Fibroblast of the aortic adventitia (primary cell): ENCODE data around the gene MACROH2A1. TPM values are rescaled to one million over a fixed set of nuclear protein-coding genes. Genes with fewer than 3 reads are reported as not detected.

Experiments
- DNase-seq: peaks from one replicate; pipeline ENCODE4 v3.0.0-alpha.2; 2010; ENCODE audit warnings: low read depth
- H3K4me3 ChIP-seq: 2 replicates; pipeline ENCODE4 v1.5.1; 2011; ENCODE audit warnings: low read depth, mild to moderate bottlenecking, control low read depth, low read length, moderate library complexity
- CTCF ChIP-seq: IDR thresholded peaks from 2 replicates; pipeline ENCODE4 v1.5.1; 2011; ENCODE audit warnings: mild to moderate bottlenecking, low read length, control low read depth, inconsistent platforms; ENCODE audit not compliant: insufficient read depth
- total RNA-seq: library from RNA; depleted of rRNA; stranded (reverse); fragments of >200 nt; gene quantifications from 2 replicates; pipeline ENCODE4 v1.2.3, GENCODE V29; 2012; ENCODE audit warnings: low replicate concordance

MACROH2A1 gene
- total RNA-seq, 1 donor = 116 TPM

DNA sequence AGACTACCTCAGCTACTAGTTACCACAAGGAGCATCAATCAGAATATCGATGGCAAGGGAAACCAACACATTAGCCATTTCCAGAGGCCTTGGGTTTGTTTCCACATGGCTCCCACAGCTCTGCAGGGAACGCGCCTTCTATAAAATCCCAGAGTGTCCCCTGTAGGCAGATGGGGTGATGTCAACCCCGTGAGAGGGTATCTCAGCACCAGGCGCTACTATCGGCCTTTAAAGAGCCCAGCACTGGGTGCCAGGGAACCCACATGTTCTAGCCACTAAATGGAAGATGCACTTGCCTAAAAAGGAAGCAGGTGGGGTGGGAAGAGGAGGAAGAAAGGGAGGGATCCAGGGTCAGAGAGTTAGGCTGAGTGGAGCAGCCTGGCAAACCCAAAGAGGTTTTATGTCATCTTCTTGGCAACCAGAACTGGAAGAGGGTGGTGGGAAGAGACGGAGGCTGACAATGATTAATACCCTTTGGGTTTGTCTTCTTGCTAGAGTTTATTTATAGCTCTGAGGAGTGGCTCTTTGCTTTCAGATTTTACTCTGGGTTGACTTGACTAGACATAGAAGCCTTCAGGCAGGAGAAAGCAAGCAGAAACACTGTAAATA lies 19.9 kb downstream of the MACROH2A1 start:
- no peak for TF ChIP-seq CTCF
- peak; percentile 80 for DNase-seq
- no peak overlapping the region for H3K4me3 ChIP-seq

GRCh38 chr5:135377751-135378680 lies 21.0 kb downstream of the MACROH2A1 start:
- H3K4me3 ChIP-seq = no peak overlapping the region
- DNase-seq = no peak
- no peak for TF ChIP-seq CTCF

- TF ChIP-seq CTCF = no peak
- no peak overlapping the region for H3K4me3 ChIP-seq
- DNase-seq = no peak
Observed at GRCh38 chr5:135376961-135377624, 21.9 kb downstream of the MACROH2A1 start.

DNA sequence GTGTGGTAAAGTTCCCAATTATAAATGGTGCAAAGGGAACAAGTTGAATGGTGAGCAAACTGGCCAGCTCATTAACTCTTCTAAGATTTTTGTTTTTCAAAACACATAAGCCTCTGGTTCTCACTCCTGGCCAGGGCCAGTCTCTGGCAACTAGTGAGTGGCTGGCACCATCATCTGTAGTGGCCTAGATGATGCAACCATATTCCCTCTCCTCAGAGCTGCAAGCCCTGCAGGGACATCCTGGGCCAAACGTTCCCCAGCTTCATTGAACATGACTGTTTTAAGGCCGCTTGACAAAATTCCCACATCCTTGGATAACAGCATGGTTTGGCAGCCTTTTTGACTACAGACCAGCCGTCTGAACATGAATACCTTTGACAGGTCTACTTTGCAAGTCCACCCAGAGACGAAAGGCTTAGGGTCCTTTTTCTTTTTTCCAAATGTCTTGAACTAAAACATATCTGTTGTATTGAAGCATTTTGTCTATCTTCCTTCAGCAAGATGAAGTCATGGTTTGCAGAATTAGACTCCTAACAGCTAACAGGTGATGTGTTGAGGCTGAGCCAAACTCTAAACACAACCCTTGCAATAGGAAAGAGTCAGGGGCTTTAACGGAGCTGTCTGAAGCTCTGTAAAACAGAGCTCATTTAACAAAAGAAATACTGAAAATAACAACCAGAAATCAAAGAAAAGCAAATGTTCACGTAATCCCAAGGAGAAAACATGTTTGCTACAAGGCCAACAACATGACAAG lies 23.8 kb downstream of the MACROH2A1 start:
- DNase-seq = no peak
- H3K4me3 ChIP-seq = no peak overlapping the region
- TF ChIP-seq CTCF = no peak

- TF ChIP-seq CTCF = no peak
- H3K4me3 ChIP-seq = no peak overlapping the region
- no peak for DNase-seq
Observed at GRCh38 chr5:135373736-135374515, 25.1 kb downstream of the MACROH2A1 start.
